DOHH2 (cell line): ENCODE measurements around the gene AGPAT1.

ENCODE experiments used
- EZH2phosphoT487 ChIP-seq: fragments of 200-600 bp; sonication (generic); IDR thresholded peaks from 2 replicates; pipeline ENCODE4 v1.6.1; 2017; ENCODE audit warnings: borderline replicate concordance, mild to moderate bottlenecking, antibody characterized with exemption, low read length, moderate library complexity, mixed read lengths
- TF ChIP-seq, protein P1 (sequence below): fragments of 200-600 bp; sonication (generic); IDR thresholded peaks from one replicate; pipeline ENCODE4 v1.5.1; 2014; ENCODE audit warnings: antibody characterized with exemption, mild to moderate bottlenecking, low read depth, low read length; ENCODE audit not compliant: poor library complexity, severe bottlenecking

DNA sequence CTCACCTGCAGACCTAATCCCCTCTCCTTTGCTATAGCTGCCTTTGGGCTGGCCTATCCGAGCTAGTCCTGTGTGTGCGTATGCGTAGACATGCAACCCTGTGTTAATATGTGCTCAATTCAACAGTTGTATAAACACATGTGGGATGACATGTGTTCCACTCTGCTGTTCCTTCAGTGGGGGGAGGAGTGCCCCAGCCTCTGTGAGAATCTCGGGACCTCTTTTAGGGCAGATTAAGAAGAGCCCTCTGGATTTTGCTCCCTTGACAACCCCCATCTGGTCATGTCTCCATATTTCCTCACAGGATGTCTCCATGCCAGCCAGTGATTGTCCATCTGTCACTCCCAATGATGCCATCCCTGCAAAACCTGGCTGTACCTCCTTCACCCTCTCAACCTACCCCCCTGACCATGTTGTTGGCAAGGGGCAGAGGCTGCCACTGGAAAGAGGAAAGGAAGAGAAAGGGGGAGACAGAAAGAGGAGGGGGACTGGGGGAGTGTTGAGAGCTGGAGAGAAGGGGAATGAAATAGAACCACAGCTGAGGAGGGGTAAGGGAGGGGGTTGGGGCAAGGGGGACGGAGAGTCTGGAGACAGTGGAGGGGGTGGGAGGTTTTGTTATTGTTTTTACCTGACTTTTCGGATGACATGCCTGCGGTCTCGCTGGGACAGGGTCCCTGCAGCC lies 24.6 kb downstream of the AGPAT1 start:
- TF ChIP-seq, protein P1, sequence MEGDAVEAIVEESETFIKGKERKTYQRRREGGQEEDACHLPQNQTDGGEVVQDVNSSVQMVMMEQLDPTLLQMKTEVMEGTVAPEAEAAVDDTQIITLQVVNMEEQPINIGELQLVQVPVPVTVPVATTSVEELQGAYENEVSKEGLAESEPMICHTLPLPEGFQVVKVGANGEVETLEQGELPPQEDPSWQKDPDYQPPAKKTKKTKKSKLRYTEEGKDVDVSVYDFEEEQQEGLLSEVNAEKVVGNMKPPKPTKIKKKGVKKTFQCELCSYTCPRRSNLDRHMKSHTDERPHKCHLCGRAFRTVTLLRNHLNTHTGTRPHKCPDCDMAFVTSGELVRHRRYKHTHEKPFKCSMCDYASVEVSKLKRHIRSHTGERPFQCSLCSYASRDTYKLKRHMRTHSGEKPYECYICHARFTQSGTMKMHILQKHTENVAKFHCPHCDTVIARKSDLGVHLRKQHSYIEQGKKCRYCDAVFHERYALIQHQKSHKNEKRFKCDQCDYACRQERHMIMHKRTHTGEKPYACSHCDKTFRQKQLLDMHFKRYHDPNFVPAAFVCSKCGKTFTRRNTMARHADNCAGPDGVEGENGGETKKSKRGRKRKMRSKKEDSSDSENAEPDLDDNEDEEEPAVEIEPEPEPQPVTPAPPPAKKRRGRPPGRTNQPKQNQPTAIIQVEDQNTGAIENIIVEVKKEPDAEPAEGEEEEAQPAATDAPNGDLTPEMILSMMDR: no peak
- no peak for TF ChIP-seq EZH2phosphoT487
